Esophagus muscularis mucosa (tissue), 3 donors: ENCODE results near the gene UGT1A4.

ENCODE experiments used
- CTCF ChIP-seq, 3 experiments: fragments of 200-600 bp in 2 of 3; fragments of 450-650 bp in 1 of 3; sonication (generic) in 2 of 3; IDR thresholded peaks; one replicate each; pipeline ENCODE4 v1.5.1; 2017 to 2019; ENCODE audit warnings: antibody characterized with exemption in 3 of 3, mild to moderate bottlenecking in 2 of 3, moderate library complexity in 1 of 3
- POLR2AphosphoS5 ChIP-seq, 2 donors: sonication (generic); formaldehyde crosslinking; IDR thresholded peaks; one replicate each; pipeline ENCODE4 v1.6.1; 2017; ENCODE audit warnings: antibody characterized with exemption in 2 of 2

GRCh38 chr2:233712611-233713261, 5.8 kb upstream of the UGT1A4 start, which contains the start of gene UGT1A5:
- no peak for TF ChIP-seq CTCF (IDR thresholded peaks at IDR 0.05)
- no peak for TF ChIP-seq POLR2AphosphoS5 (IDR thresholded peaks at IDR 0.05)
